Endothelial cell of umbilical vein (primary cell): Measurements from ENCODE around the gene PIM1. TPM values are rescaled to one million over a fixed set of nuclear protein-coding genes. Genes with fewer than 3 reads are reported as not detected.

Experiments used
- BruUV-seq: library from RNA; stranded (reverse); fragments of 400-500 nt; replicated peaks from 2 replicates; lab custom pipeline; 2021; lab: Mats Ljungman, UMichigan
- CTCF ChIA-PET: fragments of 300-600, 350-600 bp; sonication (Branson Sonifier 250); formaldehyde crosslinking; loops from one replicate; lab custom pipeline; 2021; ENCODE audit warnings: antibody characterized with exemption, inconsistent platforms; lab: Charles Lee
- POLR2A ChIA-PET: fragments of 300-600, 350-600 bp; sonication (Branson Sonifier 250); formaldehyde crosslinking; loops from one replicate; lab custom pipeline; 2021; ENCODE audit warnings: antibody characterized with exemption, inconsistent platforms; lab: Charles Lee
- DNase-seq: peaks from one replicate; pipeline ENCODE4 v3.0.0-alpha.2; 2011; ENCODE audit warnings: low read depth, low spot score
- FAIRE-seq: peaks from 2 replicates; lab custom pipeline; 2011; peaks lifted over from hg19 to GRCh38; lab: Jason Lieb, UNC
- H2AFZ ChIP-seq: 2 replicates; pipeline ENCODE4 v1.6.0; 2012; ENCODE audit warnings: low read depth, low read length, control low read depth, inconsistent platforms
- H3K27ac ChIP-seq: 2 replicates; pipeline ENCODE4 v1.5.1; 2011; ENCODE audit warnings: low read depth, mild to moderate bottlenecking, control low read depth, low read length, moderate library complexity; ENCODE audit not compliant: insufficient read depth
- H3K27me3 ChIP-seq, 2 experiments: 2 replicates each; pipeline versions ENCODE4 v1.6.0 to v1.6.1; 2011; ENCODE audit warnings: low read length in 2 of 2, mixed read lengths in 1 of 2; ENCODE audit not compliant: control insufficient read depth in 2 of 2, insufficient read depth in 2 of 2
- H3K36me3 ChIP-seq, 2 experiments: 2 replicates in 1 of 2; 3 replicates in 1 of 2; pipeline ENCODE4 v1.5.1; 2011; ENCODE audit warnings: low read length in 2 of 2, mild to moderate bottlenecking in 1 of 2, moderate library complexity in 1 of 2; ENCODE audit not compliant: control insufficient read depth in 2 of 2, insufficient read depth in 2 of 2; ENCODE audit errors: extremely low read depth in 1 of 2
- H3K4me1 ChIP-seq: 3 replicates; pipeline ENCODE4 v1.5.1; 2011; ENCODE audit warnings: mild to moderate bottlenecking, low read length; ENCODE audit not compliant: control insufficient read depth, insufficient read depth; ENCODE audit errors: extremely low read depth
- H3K4me2 ChIP-seq: 2 replicates; pipeline ENCODE4 v1.6.1; 2011; ENCODE audit warnings: low read length, control low read depth, mixed read lengths; ENCODE audit not compliant: insufficient read depth
- H3K4me3 ChIP-seq, 3 experiments: fragments of 200-600 bp in 1 of 3; sonication (generic), shearing (Covaris generic) in 1 of 3; replicated peaks in 1 of 3; 2 replicates each; pipeline ENCODE4 v1.5.1; 2011 to 2016; ENCODE audit warnings: control low read depth in 3 of 3, low read length in 3 of 3, mild to moderate bottlenecking in 2 of 3, inconsistent platforms in 1 of 3, low read depth in 1 of 3, moderate library complexity in 1 of 3; ENCODE audit not compliant: insufficient read depth in 1 of 3
- H3K79me2 ChIP-seq: 2 replicates; pipeline ENCODE4 v1.6.0; 2012; ENCODE audit warnings: low read length, inconsistent platforms; ENCODE audit not compliant: control insufficient read depth, insufficient read depth
- H3K9ac ChIP-seq: replicated peaks from 2 replicates; pipeline ENCODE3; 2011; ENCODE audit warnings: low read length, control low read depth; ENCODE audit not compliant: insufficient read depth; ENCODE audit errors: extremely low read depth
- H3K9me1 ChIP-seq: replicated peaks from 3 replicates; pipeline ENCODE4 v1.6.0; 2011; ENCODE audit warnings: mild to moderate bottlenecking, low read length; ENCODE audit not compliant: control insufficient read depth, insufficient read depth; ENCODE audit errors: extremely low read depth
- H3K9me3 ChIP-seq: replicated peaks from 2 replicates; pipeline ENCODE4 v1.5.1; 2012; ENCODE audit warnings: low read length, inconsistent platforms; ENCODE audit not compliant: control insufficient read depth, insufficient read depth
- H4K20me1 ChIP-seq: replicated peaks from 2 replicates; pipeline ENCODE3; 2011; ENCODE audit warnings: mild to moderate bottlenecking, low read length; ENCODE audit not compliant: control insufficient read depth, insufficient read depth; ENCODE audit errors: extremely low read depth
- CTCF ChIP-seq, 2 donors: IDR thresholded peaks; 1 replicate in 1 of 2; 2 replicates in 1 of 2; pipeline ENCODE4 v1.5.1; 2011; ENCODE audit warnings: low read length in 2 of 2, mild to moderate bottlenecking in 2 of 2, moderate library complexity in 2 of 2, control low read depth in 1 of 2, inconsistent platforms in 1 of 2, low read depth in 1 of 2; ENCODE audit not compliant: insufficient read depth in 1 of 2; ENCODE audit errors: extremely low read depth in 1 of 2
- EZH2 ChIP-seq: IDR thresholded peaks from 2 replicates; pipeline ENCODE4 v1.6.1; 2012; ENCODE audit warnings: borderline replicate concordance, low read depth, mild to moderate bottlenecking, moderate library complexity, low read length, inconsistent platforms; ENCODE audit not compliant: severe bottlenecking
- FOS ChIP-seq: IDR thresholded peaks from 2 replicates; pipeline ENCODE4 v1.6.1; 2011; ENCODE audit warnings: mild to moderate bottlenecking, low read length, moderate library complexity, borderline replicate concordance; ENCODE audit not compliant: insufficient read depth
- GATA2 ChIP-seq: IDR thresholded peaks from 2 replicates; pipeline ENCODE4 v1.7.0; 2011; ENCODE audit warnings: low read depth, mild to moderate bottlenecking, moderate library complexity, mixed read lengths, low read length; ENCODE audit not compliant: insufficient read length, insufficient read depth
- JUN ChIP-seq: IDR thresholded peaks from 2 replicates; pipeline ENCODE4 v1.6.1; 2011; ENCODE audit warnings: borderline replicate concordance, low read depth; ENCODE audit not compliant: insufficient read length, insufficient read depth
- MAX ChIP-seq: IDR thresholded peaks from 2 replicates; pipeline ENCODE4 v1.6.1; 2011; ENCODE audit not compliant: insufficient read depth, insufficient read length
- MYC ChIP-seq: IDR thresholded peaks from one replicate; pipeline ENCODE4 v1.6.1; 2011; ENCODE audit warnings: mild to moderate bottlenecking, low read depth, low read length
- POLR2A ChIP-seq: IDR thresholded peaks from 2 replicates; pipeline ENCODE4 v1.6.1; 2012; ENCODE audit warnings: low read depth, mild to moderate bottlenecking, control low read depth, low read length
- POLR2AphosphoS5 ChIP-seq: IDR thresholded peaks from 2 replicates; pipeline ENCODE4 v1.6.1; 2012; ENCODE audit warnings: low read depth, mild to moderate bottlenecking, control low read depth, low read length, moderate library complexity; ENCODE audit not compliant: insufficient read depth
- dilution Hi-C: fragments of 300-500 bp; cut with MboI; formaldehyde crosslinking; loops from one replicate; pipeline ENCODE4 v1.15.0; 2019; ENCODE audit warnings: low sequenced_read_pairs; ENCODE audit not compliant: extremely low pct_ligation_motif_present
- intact Hi-C: fragments of 100-400 bp; cut with micrococcal nuclease; formaldehyde crosslinking; loops from one replicate; pipeline ENCODE4 v1.10.0; 2022
- polyA plus RNA-seq, 4 experiments: library from polyadenylated mRNA; depleted of rRNA in 3 of 4; stranded (reverse) in 3 of 4; unstranded in 1 of 4; fragments of >200 nt; gene quantifications; 2 replicates each; pipeline versions ENCODE4 v1.2.1 to v1.2.3, GENCODE V29; 2011 to 2012; ENCODE audit warnings: missing spikeins in 1 of 4
- total RNA-seq: library from RNA; stranded (reverse); gene quantifications from 2 replicates; pipeline ENCODE4 v1.2.3, GENCODE V29; 2021

PIM1 gene
- total and polyA plus RNA-seq, 2 donors (not counting 3 experiments of a cell fraction or from before 2014, with no cell fraction given), result 9.2 to 11.3 TPM

- Histone ChIP-seq H4K20me1 (no peaks in the 10 kb centered on the region), H3K9me3 (no peaks in the 10 kb centered on the region), H3K4me2 (peak overlapping the region; percentile 57), H2AFZ (peak overlapping the region; percentile 77), H3K79me2 (no peaks in the 10 kb centered on the region), H3K27ac (no peak overlapping the region), H3K9me1 (no peaks in the 10 kb centered on the region), H3K4me3 (peak overlapping the region; percentile 8 to 43 (median 31)), H3K9ac (no peak overlapping the region), H3K4me1 (peaks cover 7% of the 10 kb centered on the region), H3K27me3 (no peaks in the 10 kb centered on the region), H3K36me3 (no peaks in the 10 kb centered on the region)
- no TSS peak for BruUV-seq
- dilution Hi-C loops (no loop called here), intact Hi-C loops (loop anchor here (2.0 kb wide), 3 partner anchors 18 to 92 kb away; partner anchors contain the start of gene TMEM217)
- CTCF ChIA-PET, result interaction anchor here (0.7 to 1.8 kb wide), 3 partner anchors 11 to 205 kb away, joined by 3 to 6 read pairs (median 4); no protein-coding TSS in a partner anchor
- POLR2A ChIA-PET, result no interaction called here
- TF ChIP-seq FOS (no peak), POLR2AphosphoS5 (no peak), POLR2A (no peak), MAX (no peak), CTCF (IDR thresholded peaks at IDR 0.05; ENCODE audit: extremely low read depth in 1 of 2, insufficient read depth in 1 of 2, low read depth in 1 of 2, low read length in 2 of 2) (no peak), GATA2 (no peak), JUN (no peak), EZH2 (no peak), MYC (no peak)
- DNase-seq, result no peak
- no peak for FAIRE-seq
Observed at GRCh38 chr6:37222992-37223391, 53.0 kb downstream of the PIM1 start.

Other genes with a start within 250 kb of the PIM1 start
- gene PI16, start 215.4 kb upstream of the PIM1 start, total RNA-seq, result not detected in 2 replicates
- gene PI16, start 215.4 kb upstream of the PIM1 start, polyA plus RNA-seq, result 0.14 and 0.41 TPM in 2 replicates
- gene MTCH1, start 184.0 kb upstream of the PIM1 start, total RNA-seq, result 218 and 226 TPM in 2 replicates
- 206 and 228 TPM in 2 replicates for gene MTCH1, start 184.0 kb upstream of the PIM1 start, polyA plus RNA-seq
- not detected in 2 replicates for gene FGD2, start 164.5 kb upstream of the PIM1 start, total RNA-seq
- gene FGD2, start 164.5 kb upstream of the PIM1 start, polyA plus RNA-seq, result not detected in 2 replicates
- gene TBC1D22B, start 87.6 kb downstream of the PIM1 start, total RNA-seq, result 12.7 and 13.6 TPM in 2 replicates
- 11.1 and 13.1 TPM in 2 replicates for gene TBC1D22B, start 87.6 kb downstream of the PIM1 start, polyA plus RNA-seq
- 6.5 and 6.8 TPM in 2 replicates for gene TMEM217, start 88.0 kb downstream of the PIM1 start, total RNA-seq
- gene TMEM217, start 88.0 kb downstream of the PIM1 start, polyA plus RNA-seq, result 15.8 and 27.5 TPM in 2 replicates
- gene RNF8, start 183.8 kb downstream of the PIM1 start, total RNA-seq, result 26.2 and 27.3 TPM in 2 replicates
- gene RNF8, start 183.8 kb downstream of the PIM1 start, polyA plus RNA-seq, result 11.3 and 16.6 TPM in 2 replicates